Measurements from ENCODE around the gene DPP9.
"Not testable (repeated sequence)": the region's sequence is repeated elsewhere in the genome, so short reads cannot be mapped to it uniquely, and the experiment has no call there.

The DPP9 gene

GRCh38 chr19:4738734-4739133 is 15.1 kb upstream of the DPP9 start:
- DNase-seq (ENCODE audit: low spot score) = no peak

GRCh38 chr19:4737955-4738600 is 14.4 kb upstream of the DPP9 start:
- no peak for DNase-seq (ENCODE audit: low spot score)

GRCh38 chr19:4733755-4734345 is 10.2 kb upstream of the DPP9 start:
- DNase-seq (ENCODE audit: low spot score) = no peak

- peak; percentile 81 for DNase-seq (ENCODE audit: low spot score)
Observed at GRCh38 chr19:4732680-4733114, 9.1 kb upstream of the DPP9 start.

GRCh38 chr19:4730740-4731171 is 7.1 kb upstream of the DPP9 start:
- peak; percentile 18 for DNase-seq (ENCODE audit: low spot score)

- no peak for DNase-seq (ENCODE audit: low spot score)
Observed at GRCh38 chr19:4728871-4729270, 5.2 kb upstream of the DPP9 start.

- peak; percentile 87 for DNase-seq (ENCODE audit: low spot score)
Observed at GRCh38 chr19:4722671-4723594, 709 bp downstream of the DPP9 start.

GRCh38 chr19:4721196-4721595 is 2.4 kb downstream of the DPP9 start:
- DNase-seq (ENCODE audit: low spot score) = no peak

- no peak for DNase-seq (ENCODE audit: low spot score)
Observed at GRCh38 chr19:4720037-4720700, 3.5 kb downstream of the DPP9 start.

GRCh38 chr19:4719499-4719866 is 4.2 kb downstream of the DPP9 start:
- DNase-seq (ENCODE audit: low spot score) = no peak

- DNase-seq (ENCODE audit: low spot score) = no peak
Observed at GRCh38 chr19:4717966-4718701, 5.5 kb downstream of the DPP9 start.

- DNase-seq (ENCODE audit: low spot score) = no peak
Observed at GRCh38 chr19:4717191-4717965, 6.3 kb downstream of the DPP9 start.

- no peak for DNase-seq (ENCODE audit: low spot score)
Observed at GRCh38 chr19:4715529-4716221, 8.0 kb downstream of the DPP9 start.

GRCh38 chr19:4715178-4715528 is 8.5 kb downstream of the DPP9 start:
- not testable (repeated sequence) for DNase-seq (ENCODE audit: low spot score)

- no peak for DNase-seq (ENCODE audit: low spot score)
Observed at GRCh38 chr19:4714016-4714415, 9.6 kb downstream of the DPP9 start.

- peak; percentile 99 for DNase-seq (ENCODE audit: low spot score)
Observed at GRCh38 chr19:4713384-4713951, 10.2 kb downstream of the DPP9 start.

- no peak for DNase-seq (ENCODE audit: low spot score)
Observed at GRCh38 chr19:4712771-4713170, 10.9 kb downstream of the DPP9 start.

GRCh38 chr19:4711211-4711610 is 12.4 kb downstream of the DPP9 start:
- DNase-seq (ENCODE audit: low spot score) = no peak

- no peak for DNase-seq (ENCODE audit: low spot score)
Observed at GRCh38 chr19:4710281-4710600, 13.4 kb downstream of the DPP9 start.
